ENCODE results near the gene ATG13. TPM values are rescaled to one million over a fixed set of nuclear protein-coding genes. Genes with fewer than 3 reads are reported as not detected.

Gene ATG13
- total RNA-seq, 1 donor from 2014 or later = 51.3 TPM

- TF ChIP-seq CTCF (conservative IDR thresholded peaks at IDR 0.05) = no peak
- H3K36me3 Mint-ChIP-seq (ENCODE audit: low read depth) = no peaks in the 10 kb centered on the region
- no peaks in the 10 kb centered on the region for H3K9me3 Mint-ChIP-seq
- peak overlapping the region; percentile 57 for H3K27ac Mint-ChIP-seq (ENCODE audit: unreplicated experiment)
- H3K4me1 Mint-ChIP-seq = no peaks in the 10 kb centered on the region
- DNase-seq (ENCODE audit: low read depth, low spot score) = no peak
- no peak overlapping the region for H3K4me3 Mint-ChIP-seq
- H3K27me3 Mint-ChIP-seq (ENCODE audit: low read depth) = no peaks in the 10 kb centered on the region
Observed at GRCh38 chr11:46633291-46634217, 16.2 kb downstream of the ATG13 start.

- no peak for TF ChIP-seq CTCF (conservative IDR thresholded peaks at IDR 0.05)
- Mint-ChIP-seq H3K27ac (ENCODE audit: unreplicated experiment) (no peak overlapping the region), H3K27me3 (ENCODE audit: low read depth) (no peaks in the 10 kb centered on the region), H3K4me3 (no peak overlapping the region), H3K36me3 (ENCODE audit: low read depth) (no peaks in the 10 kb centered on the region), H3K9me3 (no peaks in the 10 kb centered on the region), H3K4me1 (no peaks in the 10 kb centered on the region)
- no peak for DNase-seq (ENCODE audit: low read depth, low spot score)
Observed at GRCh38 chr11:46635557-46636139, 18.3 kb downstream of the ATG13 start.

GRCh38 chr11:46637546-46637945 is 20.2 kb downstream of the ATG13 start:
- Mint-ChIP-seq H3K4me3 (no peak overlapping the region), H3K27me3 (ENCODE audit: low read depth) (no peaks in the 10 kb centered on the region), H3K36me3 (ENCODE audit: low read depth) (peaks cover under 1% of the 10 kb centered on the region), H3K4me1 (no peaks in the 10 kb centered on the region), H3K9me3 (no peaks in the 10 kb centered on the region), H3K27ac (ENCODE audit: unreplicated experiment) (no peak overlapping the region)
- TF ChIP-seq CTCF (conservative IDR thresholded peaks at IDR 0.05) = no peak
- no peak for DNase-seq (ENCODE audit: low read depth, low spot score)

GRCh38 chr11:46639197-46639839 is 22.0 kb downstream of the ATG13 start:
- H3K27me3 Mint-ChIP-seq (ENCODE audit: low read depth) = no peaks in the 10 kb centered on the region
- no peaks in the 10 kb centered on the region for H3K9me3 Mint-ChIP-seq
- H3K27ac Mint-ChIP-seq (ENCODE audit: unreplicated experiment) = no peak overlapping the region
- H3K4me1 Mint-ChIP-seq = no peaks in the 10 kb centered on the region
- no peak overlapping the region for H3K4me3 Mint-ChIP-seq
- TF ChIP-seq CTCF (conservative IDR thresholded peaks at IDR 0.05) = no peak
- H3K36me3 Mint-ChIP-seq (ENCODE audit: low read depth) = peaks cover 3% of the 10 kb centered on the region
- DNase-seq (ENCODE audit: low read depth, low spot score) = no peak

- Mint-ChIP-seq H3K4me1 (no peaks in the 10 kb centered on the region), H3K9me3 (no peaks in the 10 kb centered on the region), H3K27ac (ENCODE audit: unreplicated experiment) (no peak overlapping the region), H3K36me3 (ENCODE audit: low read depth) (peaks cover 3% of the 10 kb centered on the region), H3K27me3 (ENCODE audit: low read depth) (no peaks in the 10 kb centered on the region), H3K4me3 (no peak overlapping the region)
- TF ChIP-seq CTCF (conservative IDR thresholded peaks at IDR 0.05) = no peak
- DNase-seq (ENCODE audit: low read depth, low spot score) = no peak
Observed at GRCh38 chr11:46640036-46640788, 22.9 kb downstream of the ATG13 start.

Measured in neural crest cell (in vitro differentiated cells).